ENCODE data around the gene MAGI2. TPM values are rescaled to one million over a fixed set of nuclear protein-coding genes. Genes with fewer than 3 reads are reported as not detected.

The MAGI2 gene
- total RNA-seq, 4 donors from 2014 or later: 7.8 to 44.7 (median 21.1) TPM

DNA sequence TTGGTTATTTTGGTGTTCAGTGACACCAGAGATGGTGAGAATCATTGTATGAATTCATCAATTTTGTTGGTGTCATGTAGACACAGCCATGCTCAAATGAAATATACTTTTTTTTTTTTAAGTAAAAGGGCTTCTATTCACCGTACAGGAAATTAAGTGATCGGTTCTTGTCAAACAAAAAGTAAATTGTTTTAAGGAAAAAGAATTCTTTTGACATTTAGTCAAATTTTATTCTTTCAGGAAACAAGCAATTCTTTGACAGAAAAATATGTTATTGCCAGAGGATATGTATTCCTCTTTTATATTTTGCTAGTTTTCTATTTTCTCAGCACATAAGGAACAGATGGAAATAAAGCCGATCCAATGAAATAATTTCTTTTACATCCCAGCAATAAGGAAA lies 551.9 kb downstream of the MAGI2 start:
- Histone ChIP-seq H3K4me1 (no peaks in the 10 kb centered on the region), H3K4me3 (no peak overlapping the region), H3K9me3 (no peaks in the 10 kb centered on the region), H3K27me3 (no peaks in the 10 kb centered on the region), H3K27ac (no peak overlapping the region), H3K36me3 (no peaks in the 10 kb centered on the region)
- 53 to 86% methylated on average over 3 of the region's 3 CpGs for WGBS, 2 donors (ENCODE audit: low coverage in 1 of 2)
- no peak for ATAC-seq
- TF ChIP-seq POLR2A (IDR thresholded peaks at IDR 0.05): no peak
- no peak for TF ChIP-seq EP300 (IDR thresholded peaks at IDR 0.05)
- no peak for TF ChIP-seq CTCF (IDR thresholded peaks at IDR 0.05)
- TF ChIP-seq POLR2AphosphoS5 (IDR thresholded peaks at IDR 0.05): no peak

DNA sequence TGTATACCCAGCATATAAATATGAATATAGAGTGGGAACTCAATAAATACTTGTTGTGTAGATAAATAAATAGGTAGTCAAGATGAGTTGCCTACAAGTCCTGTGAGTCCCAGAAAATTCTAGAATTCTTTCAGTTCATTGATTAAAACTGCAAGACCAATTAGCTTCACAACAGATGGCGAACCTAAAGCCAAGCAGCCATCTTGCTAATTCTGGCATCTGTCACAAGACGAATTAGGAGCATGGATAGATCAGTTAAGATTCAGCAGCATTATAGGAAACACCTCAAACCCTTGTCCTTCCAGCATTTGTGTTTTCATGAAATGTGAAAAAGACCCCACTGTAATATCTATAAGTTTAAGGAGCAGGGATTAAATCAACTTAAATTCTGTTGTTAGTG lies 552.7 kb downstream of the MAGI2 start:
- TF ChIP-seq POLR2AphosphoS5 (IDR thresholded peaks at IDR 0.05) (no peak), CTCF (IDR thresholded peaks at IDR 0.05) (no peak)
- Histone ChIP-seq H3K27me3 (no peaks in the 10 kb centered on the region), H3K9me3 (no peaks in the 10 kb centered on the region), H3K36me3 (no peaks in the 10 kb centered on the region), H3K4me3 (no peak overlapping the region), H3K4me1 (no peaks in the 10 kb centered on the region), H3K27ac (no peak overlapping the region)
- no peak for ATAC-seq
- WGBS, 2 donors (ENCODE audit: low coverage in 1 of 2): 76 to 100% methylated on average over 2 of the region's 2 CpGs

DNA sequence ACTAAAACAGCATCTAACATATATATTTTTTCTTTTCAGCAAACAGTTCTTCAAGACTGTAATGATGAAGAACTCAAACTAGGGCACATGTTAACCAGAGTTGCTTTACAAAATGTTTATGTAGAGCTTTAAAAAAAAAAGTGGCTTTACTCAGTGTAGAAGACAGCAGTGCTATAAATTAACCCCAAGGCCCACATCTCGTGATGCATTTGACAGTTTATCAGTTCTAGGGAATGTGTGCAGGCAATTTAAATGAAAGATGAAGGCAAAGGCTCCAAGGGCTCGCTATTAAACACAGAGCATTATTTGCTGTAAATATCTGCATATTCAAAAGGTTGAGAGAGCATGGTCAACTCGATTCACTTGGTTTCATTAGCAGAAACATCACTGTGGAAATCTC lies 558.1 kb downstream of the MAGI2 start:
- no peak for TF ChIP-seq EP300 (IDR thresholded peaks at IDR 0.05)
- TF ChIP-seq CTCF (IDR thresholded peaks at IDR 0.05): no peak
- no peak for TF ChIP-seq POLR2AphosphoS5 (IDR thresholded peaks at IDR 0.05)
- TF ChIP-seq POLR2A (IDR thresholded peaks at IDR 0.05): no peak
- ATAC-seq: no peak

DNA sequence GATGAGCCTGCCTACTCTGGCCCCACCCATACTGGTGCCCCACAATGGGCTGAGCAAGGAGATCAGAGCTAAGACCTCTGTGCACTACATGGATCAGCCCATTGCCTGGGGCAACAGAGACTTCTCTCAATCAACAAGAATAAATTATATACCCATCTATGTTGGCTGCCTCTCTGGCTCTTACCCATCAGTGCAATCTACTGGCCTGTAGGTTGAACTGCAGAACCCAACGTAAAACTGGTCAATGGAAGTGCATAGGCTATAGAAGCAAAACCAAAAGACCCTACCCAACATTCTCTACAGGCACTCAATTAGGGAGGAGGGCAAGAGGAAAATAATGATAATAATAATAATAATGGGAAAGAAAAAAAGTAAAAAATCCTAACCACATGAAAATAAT lies 574.3 kb downstream of the MAGI2 start:
- no peak for TF ChIP-seq EP300 (IDR thresholded peaks at IDR 0.05)
- no peak for TF ChIP-seq CTCF (IDR thresholded peaks at IDR 0.05)
- TF ChIP-seq POLR2AphosphoS5 (IDR thresholded peaks at IDR 0.05): no peak
- TF ChIP-seq POLR2A (IDR thresholded peaks at IDR 0.05): no peak
- Histone ChIP-seq H3K36me3 (no peaks in the 10 kb centered on the region), H3K9me3 (peaks cover 0 to 45% (median 0%) of the 10 kb centered on the region in 3 donors), H3K4me3 (no peak overlapping the region), H3K27me3 (no peaks in the 10 kb centered on the region), H3K4me1 (no peaks in the 10 kb centered on the region), H3K27ac (no peak overlapping the region)
- WGBS, 2 donors (ENCODE audit: low coverage in 1 of 2): 83% methylated on average over 1 of the region's 1 CpG; no CpG with 5 or more reads in 1 of the 2 donors
- no peak for ATAC-seq

More for the DNA sequence above, 558.1 kb downstream of the MAGI2 start:
- Histone ChIP-seq H3K9me3 (no peaks in the 10 kb centered on the region), H3K36me3 (no peaks in the 10 kb centered on the region), H3K4me1 (no peaks in the 10 kb centered on the region), H3K27ac (no peak overlapping the region), H3K27me3 (no peaks in the 10 kb centered on the region), H3K4me3 (no peak overlapping the region)
- 62 to 72% methylated on average over 3 of the region's 3 CpGs for whole genome bisulfite sequencing, 2 donors (ENCODE audit: low coverage in 1 of 2)

- no peak overlapping the region for H3K4me3 ChIP-seq
- H3K36me3 ChIP-seq: no peaks in the 10 kb centered on the region
- H3K27ac ChIP-seq: no peak overlapping the region
- peaks cover 0 to under 1% (median 0%) of the 10 kb centered on the region in 3 donors for H3K9me3 ChIP-seq
- H3K27me3 ChIP-seq: no peaks in the 10 kb centered on the region
- H3K4me1 ChIP-seq: no peaks in the 10 kb centered on the region
- WGBS, 2 donors (ENCODE audit: low coverage in 1 of 2): 88 to 92% methylated on average over 5 of the region's 5 CpGs
- ATAC-seq: no peak
- TF ChIP-seq EP300 (IDR thresholded peaks at IDR 0.05): no peak
- TF ChIP-seq POLR2AphosphoS5 (IDR thresholded peaks at IDR 0.05): no peak
- no peak for TF ChIP-seq POLR2A (IDR thresholded peaks at IDR 0.05)
- TF ChIP-seq CTCF (IDR thresholded peaks at IDR 0.05): no peak
Observed at GRCh38 chr7:78873117-78873516, 580.4 kb downstream of the MAGI2 start.
